Hepatocyte (in vitro differentiated cells): ENCODE data around the gene TTC28.

Experiments used
- CTCF ChIP-seq: fragments of 200-600 bp; sonication (generic); IDR thresholded peaks from 2 replicates; pipeline ENCODE4 v1.5.1; 2016; ENCODE audit warnings: antibody characterized with exemption, mild to moderate bottlenecking; ENCODE audit not compliant: poor library complexity
- EZH2 ChIP-seq: fragments of 200-600 bp; sonication (generic); IDR thresholded peaks from 2 replicates; pipeline ENCODE4 v1.6.1; 2016; ENCODE audit warnings: antibody characterized with exemption, mild to moderate bottlenecking, borderline replicate concordance
- EZH2phosphoT487 ChIP-seq: fragments of 200-600 bp; sonication (generic); IDR thresholded peaks from one replicate; pipeline ENCODE4 v1.6.1; 2018; ENCODE audit warnings: antibody characterized with exemption, mild to moderate bottlenecking, low read depth, moderate library complexity; ENCODE audit not compliant: unreplicated experiment, severe bottlenecking

- TF ChIP-seq EZH2 (no peak), CTCF (no peak), EZH2phosphoT487 (no peak)
These were observed 472.2 kb downstream of the TTC28 start for GRCh38 chr22:28207281-28208030.
